Astrocyte of the cerebellum (primary cell): ENCODE results near the gene MAPKAPK2.

ENCODE experiments used
- DNase-seq: peaks from one replicate; pipeline ENCODE4 v3.0.0-alpha.2; 2011; ENCODE audit warnings: low read depth
- H3K4me3 ChIP-seq: 2 replicates; pipeline ENCODE4 v1.5.1; 2011; ENCODE audit warnings: mild to moderate bottlenecking, low read depth, low read length, moderate library complexity
- CTCF ChIP-seq: IDR thresholded peaks from 2 replicates; pipeline ENCODE4 v1.5.1; 2012; ENCODE audit warnings: low read length, low read depth, moderate library complexity, mild to moderate bottlenecking; ENCODE audit errors: missing control alignments
- in situ Hi-C: cut with HindIII; loops from 2 replicates; pipeline ENCODE4 v1.10.0; 2017; ENCODE audit warnings: low sequenced_read_pairs

Gene MAPKAPK2

DNA sequence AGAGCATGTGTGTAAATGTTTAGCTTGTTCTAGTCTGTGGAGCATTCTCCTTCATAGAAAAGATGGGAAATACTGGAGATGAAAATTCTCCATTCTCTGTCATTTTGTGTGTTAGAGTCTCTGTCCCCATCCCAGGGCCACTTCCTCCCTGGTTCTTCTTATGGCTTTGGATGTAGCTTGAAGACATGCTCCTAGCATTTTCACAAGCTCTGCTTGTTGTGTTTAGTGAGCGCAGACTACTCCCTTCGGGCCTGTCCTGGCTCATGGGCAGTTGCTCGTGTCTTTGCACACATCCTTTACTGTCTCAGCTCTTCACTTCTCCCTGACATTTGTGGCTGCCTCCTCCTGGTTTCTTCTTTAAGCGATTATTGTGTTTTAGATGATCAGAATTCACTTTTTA, 30.4 kb downstream of the MAPKAPK2 start:
- no peak for TF ChIP-seq CTCF
- H3K4me3 ChIP-seq, result no peak overlapping the region
- in situ Hi-C loops, result no loop called here
- no peak for DNase-seq

DNA sequence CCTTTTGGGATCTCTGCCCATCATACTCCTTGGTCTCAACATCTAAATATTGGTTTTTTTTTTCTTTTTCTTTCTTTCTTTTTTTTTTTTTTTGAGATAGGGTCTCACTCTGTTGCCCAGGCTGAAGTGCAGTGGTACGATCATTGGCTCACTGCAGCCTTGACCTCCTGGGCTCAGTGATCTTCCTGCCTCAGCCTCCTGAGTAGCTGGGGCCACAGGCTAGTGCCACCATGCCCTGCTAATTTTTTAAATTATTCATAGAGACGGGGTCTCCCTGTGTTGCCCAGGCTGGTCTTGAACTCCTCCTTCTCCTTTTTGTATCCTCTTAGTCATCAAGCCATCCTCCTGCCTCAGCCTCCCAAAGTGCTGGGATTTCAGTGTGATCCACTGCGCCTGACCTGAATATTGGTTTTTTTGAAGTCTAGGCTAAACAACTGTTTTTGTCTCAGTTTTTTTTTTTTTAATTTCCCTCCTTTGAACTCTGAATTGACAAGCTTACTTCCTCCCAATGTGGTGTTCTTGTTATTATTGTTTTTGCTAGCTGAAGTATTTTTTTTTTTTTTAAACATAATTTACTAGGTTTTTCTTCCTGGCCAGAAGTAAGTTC, 30.9 kb downstream of the MAPKAPK2 start:
- no peak for DNase-seq
- in situ Hi-C loops, result no loop called here
- H3K4me3 ChIP-seq, result no peak overlapping the region
- no peak for TF ChIP-seq CTCF

DNA sequence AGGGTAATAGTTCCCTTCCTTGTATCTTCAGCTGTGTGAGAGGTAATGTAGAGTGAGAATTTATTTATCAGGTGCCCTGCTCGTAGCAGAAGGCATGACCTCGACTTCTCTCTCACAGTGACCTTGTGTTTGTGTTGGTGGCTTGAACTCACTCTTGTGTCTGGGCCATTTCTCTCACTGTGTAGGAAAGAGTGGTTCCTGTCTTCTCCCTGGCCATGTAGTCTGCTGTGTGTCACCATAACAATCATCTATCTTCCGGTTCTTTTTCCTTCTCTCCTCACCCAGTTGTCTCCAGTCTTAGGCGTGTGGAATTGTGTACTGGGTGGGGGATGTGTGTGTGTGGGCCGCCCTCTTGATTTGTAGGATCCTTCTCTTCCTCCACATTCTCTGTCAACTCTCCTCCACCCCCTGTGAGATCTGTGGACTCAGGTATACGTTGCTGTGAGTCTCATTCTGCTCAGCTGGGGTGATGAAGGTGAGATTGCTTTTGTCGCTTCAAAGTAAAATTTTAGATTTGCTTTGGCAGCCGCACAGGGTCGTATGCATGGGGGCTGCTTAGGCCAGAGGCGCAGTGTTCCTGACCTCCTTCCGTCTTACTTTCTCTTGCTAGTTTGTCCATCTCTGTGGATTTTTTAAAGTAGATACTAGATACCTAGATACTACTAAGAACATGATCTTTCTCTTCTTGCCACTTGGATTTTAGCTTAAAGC, 31.6 kb downstream of the MAPKAPK2 start:
- in situ Hi-C loops, result no loop called here
- no peak for TF ChIP-seq CTCF
- H3K4me3 ChIP-seq, result no peak overlapping the region
- DNase-seq, result no peak

GRCh38 chr1:206716870-206717673, 32.4 kb downstream of the MAPKAPK2 start:
- in situ Hi-C loops, result no loop called here
- DNase-seq, result no peak
- H3K4me3 ChIP-seq, result no peak overlapping the region
- no peak for TF ChIP-seq CTCF

DNA sequence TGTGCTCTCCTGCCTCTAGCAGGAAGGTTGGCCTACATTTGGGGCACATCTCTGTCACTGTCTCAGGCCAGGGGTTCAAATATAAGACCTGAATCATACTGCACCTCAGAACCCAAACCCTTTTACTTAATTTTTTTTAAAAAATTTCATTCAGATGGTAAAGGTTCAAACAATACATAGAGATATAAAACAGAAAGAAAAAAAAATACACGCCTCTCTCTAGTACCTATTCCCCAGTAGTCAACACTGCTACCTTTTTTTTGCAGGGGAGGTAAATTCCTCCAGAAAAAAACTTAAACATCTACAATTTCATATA, 32.9 kb downstream of the MAPKAPK2 start:
- no peak for TF ChIP-seq CTCF
- in situ Hi-C loops, result no loop called here
- no peak for DNase-seq
- no peak overlapping the region for H3K4me3 ChIP-seq

GRCh38 chr1:206719169-206719839, 34.6 kb downstream of the MAPKAPK2 start:
- TF ChIP-seq CTCF, result no peak
- DNase-seq, result no peak
- in situ Hi-C loops, result no loop called here
- H3K4me3 ChIP-seq, result no peak overlapping the region
